GM21390 (cell line): ENCODE results near the gene TMPRSS3.

Source experiments
- ATAC-seq: cut with Tn5 transposase; IDR thresholded peaks from one replicate; pipeline ENCODE4 v1.9.1; 2021; ENCODE audit not compliant: unreplicated experiment

TMPRSS3 gene

GRCh38 chr21:42374864-42375499 is 20.9 kb downstream of the TMPRSS3 start:
- ATAC-seq, result no peak

GRCh38 chr21:42374457-42374856 is 21.4 kb downstream of the TMPRSS3 start:
- no peak for ATAC-seq

GRCh38 chr21:42373908-42374455 is 21.9 kb downstream of the TMPRSS3 start:
- no peak for ATAC-seq

GRCh38 chr21:42373196-42373907 is 22.5 kb downstream of the TMPRSS3 start:
- ATAC-seq, result no peak

GRCh38 chr21:42370894-42371654 is 24.8 kb downstream of the TMPRSS3 start:
- ATAC-seq, result no peak

- no peak for ATAC-seq
Measured at GRCh38 chr21:42369821-42370220, 26.0 kb downstream of the TMPRSS3 start.

GRCh38 chr21:42367367-42368165 is 28.3 kb downstream of the TMPRSS3 start:
- ATAC-seq, result no peak

GRCh38 chr21:42366292-42367010 is 29.4 kb downstream of the TMPRSS3 start, which contains the start of gene TFF1:
TSS of gene TFF1 (minus strand) at chr21:42366535. CDS start at chr21:42366495, 40 bp downstream.
- no peak for ATAC-seq

GRCh38 chr21:42365770-42366169 is 30.1 kb downstream of the TMPRSS3 start:
- ATAC-seq, result no peak

- no peak for ATAC-seq
Measured at GRCh38 chr21:42364304-42364865, 31.5 kb downstream of the TMPRSS3 start.

GRCh38 chr21:42363312-42363711 is 32.5 kb downstream of the TMPRSS3 start:
- no peak for ATAC-seq

GRCh38 chr21:42362700-42363099 is 33.2 kb downstream of the TMPRSS3 start:
- no peak for ATAC-seq

GRCh38 chr21:42362198-42362597 is 33.7 kb downstream of the TMPRSS3 start:
- no peak for ATAC-seq

- no peak for ATAC-seq
Measured at GRCh38 chr21:42361286-42361685, 34.6 kb downstream of the TMPRSS3 start.

- no peak for ATAC-seq
Measured at GRCh38 chr21:42360317-42360716, 35.5 kb downstream of the TMPRSS3 start.

- no peak for ATAC-seq
Measured at GRCh38 chr21:42358937-42359336, 36.9 kb downstream of the TMPRSS3 start.

- no peak for ATAC-seq
Measured at GRCh38 chr21:42358261-42358660, 37.6 kb downstream of the TMPRSS3 start.

- no peak for ATAC-seq
Measured at GRCh38 chr21:42357307-42357706, 38.5 kb downstream of the TMPRSS3 start.

- no peak for ATAC-seq
Measured at GRCh38 chr21:42356650-42357049, 39.2 kb downstream of the TMPRSS3 start.

- no peak for ATAC-seq
Measured at GRCh38 chr21:42356046-42356445, 39.8 kb downstream of the TMPRSS3 start.
